G401 (cell line): Measurements from ENCODE around the gene RERE. TPM values are rescaled to one million over a fixed set of nuclear protein-coding genes. Genes with fewer than 3 reads are reported as not detected.
"Not testable (repeated sequence)": the region's sequence is repeated elsewhere in the genome, so short reads cannot be mapped to it uniquely, and the experiment has no call there.

Experiments used
- DNase-seq: peaks from one replicate; pipeline ENCODE4 v3.0.0-alpha.2; 2015; ENCODE audit warnings: low spot score
- in situ Hi-C: cut with HindIII; loops from 2 replicates; pipeline ENCODE4 v1.10.0; 2016; ENCODE audit warnings: low sequenced_read_pairs, mixed read lengths
- total RNA-seq: library from RNA; depleted of rRNA; stranded (reverse); fragments of >200 nt; shearing (Covaris generic); gene quantifications from 2 replicates; pipeline ENCODE4 v1.2.3, GENCODE V29; 2014

The RERE gene
- total RNA-seq, 1 experiment from 2014 or later: 22.6 TPM

GRCh38 chr1:8380310-8380709 lies 437.1 kb downstream of the RERE start:
- DNase-seq, in situ Hi-C loops: not testable (repeated sequence)

GRCh38 chr1:8379513-8380186 lies 437.8 kb downstream of the RERE start:
- in situ Hi-C loops: no loop called here
- DNase-seq: no peak

- in situ Hi-C loops: no loop called here
- DNase-seq: no peak
These were observed 438.4 kb downstream of the RERE start for GRCh38 chr1:8378981-8379470.

GRCh38 chr1:8378178-8378577 lies 439.3 kb downstream of the RERE start:
- no peak for DNase-seq
- in situ Hi-C loops: no loop called here

GRCh38 chr1:8377271-8377981 lies 440.0 kb downstream of the RERE start:
- in situ Hi-C loops: no loop called here
- DNase-seq: no peak

GRCh38 chr1:8376358-8376840 lies 441.0 kb downstream of the RERE start:
- peak; percentile 72 for DNase-seq
- in situ Hi-C loops: no loop called here

- DNase-seq: no peak
- in situ Hi-C loops: no loop called here
These were observed 442.6 kb downstream of the RERE start for GRCh38 chr1:8374812-8375211.

GRCh38 chr1:8374356-8374755 lies 443.1 kb downstream of the RERE start:
- in situ Hi-C loops: no loop called here
- no peak for DNase-seq

- in situ Hi-C loops: no loop called here
- DNase-seq: peak; percentile 87
These were observed 443.7 kb downstream of the RERE start for GRCh38 chr1:8373581-8374241.

GRCh38 chr1:8373125-8373524 lies 444.3 kb downstream of the RERE start:
- in situ Hi-C loops: no loop called here
- DNase-seq: no peak

GRCh38 chr1:8371372-8371991 lies 446.0 kb downstream of the RERE start:
- in situ Hi-C loops: no loop called here
- peak; percentile 60 for DNase-seq

GRCh38 chr1:8370905-8371315 lies 446.5 kb downstream of the RERE start:
- DNase-seq: peak; percentile 89
- in situ Hi-C loops: no loop called here

GRCh38 chr1:8370046-8370881 lies 447.2 kb downstream of the RERE start:
- in situ Hi-C loops: no loop called here
- peak; percentile 72 for DNase-seq

- no peak for DNase-seq
- in situ Hi-C loops: no loop called here
These were observed 448.3 kb downstream of the RERE start for GRCh38 chr1:8368956-8369639.

- DNase-seq: no peak
- in situ Hi-C loops: no loop called here
These were observed 449.8 kb downstream of the RERE start for GRCh38 chr1:8367571-8368194.

GRCh38 chr1:8365661-8366362 lies 451.6 kb downstream of the RERE start:
- in situ Hi-C loops: no loop called here
- DNase-seq: no peak
